ENCODE results near the gene C5. TPM values are rescaled to one million over a fixed set of nuclear protein-coding genes. Genes with fewer than 3 reads are reported as not detected.

Gene C5
- total and polyA plus RNA-seq, 2 experiments from 2014 or later: 0.31 TPM; not detected in 1

- no peak for TF ChIP-seq EZH2phosphoT487 (IDR thresholded peaks at IDR 0.05; ENCODE audit: unreplicated experiment)
- no peak for TF ChIP-seq NANOG (IDR thresholded peaks at IDR 0.05; ENCODE audit: borderline replicate concordance)
- TF ChIP-seq EZH2 (IDR thresholded peaks at IDR 0.05; ENCODE audit: low read depth, unreplicated experiment): no peak
- TF ChIP-seq ETS1 (IDR thresholded peaks at IDR 0.05): no peak
- no peak for TF ChIP-seq CTCF (conservative IDR thresholded peaks at IDR 0.05; ENCODE audit: low read depth in 2 of 2)
- no peak for TF ChIP-seq STAT1 (IDR thresholded peaks at IDR 0.05; ENCODE audit: unreplicated experiment)
- TF ChIP-seq ZNF331 (CRISPR knock-in tag; IDR thresholded peaks at IDR 0.05; ENCODE audit: low read depth): no peak
- TF ChIP-seq ZNF114 (CRISPR knock-in tag; IDR thresholded peaks at IDR 0.05): no peak
- no peak for TF ChIP-seq REST (IDR thresholded peaks at IDR 0.05; ENCODE audit: unreplicated experiment)
- no peak for TF ChIP-seq CREB1 (CRISPR knock-in tag; IDR thresholded peaks at IDR 0.05; ENCODE audit: low read depth)
Measured at GRCh38 chr9:121021301-121021700, 28.8 kb downstream of the C5 start (continued).

DNA sequence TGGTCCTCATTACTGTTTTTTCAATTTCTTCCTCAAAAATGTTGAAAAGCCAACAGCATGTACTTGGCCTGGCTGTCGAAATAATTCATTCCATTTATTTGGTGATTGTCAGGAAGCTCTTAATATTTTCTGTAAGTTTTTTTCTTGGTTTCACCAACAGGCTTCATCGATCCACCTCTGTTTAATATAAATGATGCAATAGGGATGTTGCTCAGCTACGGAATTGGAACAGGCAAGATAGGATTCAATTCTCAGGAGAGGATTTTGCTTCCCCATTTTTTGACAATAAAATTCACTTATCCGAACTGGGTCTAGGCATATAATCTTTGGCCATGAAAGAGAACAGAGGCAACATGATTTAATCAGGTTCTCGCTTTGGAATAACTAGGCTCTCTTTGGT lies 30.8 kb downstream of the C5 start:
- Histone ChIP-seq H3K4me1 (ENCODE audit: insufficient read depth) (peaks cover 8% of the 10 kb centered on the region; the same call in 1 of the 2 replicates), H3K4me3 (no peak overlapping the region), H3K36me3 (ENCODE audit: insufficient read depth) (no peaks in the 10 kb centered on the region), H3F3A (replicated peaks; ENCODE audit: low read depth) (no peaks in the 10 kb centered on the region), H3K79me2 (replicated peaks; ENCODE audit: insufficient read depth) (no peaks in the 10 kb centered on the region), H3K9me2 (ENCODE audit: insufficient read depth) (no peaks in the 10 kb centered on the region), H3K27me3 (ENCODE audit: insufficient read depth) (no peaks in the 10 kb centered on the region), H3K27ac (ENCODE audit: low read depth) (no peak overlapping the region), H2AFZ (no peak overlapping the region), H3K4me2 (no peak overlapping the region), H4K20me1 (replicated peaks; ENCODE audit: insufficient read depth) (no peaks in the 10 kb centered on the region)
- H3K27me3 Mint-ChIP-seq (ENCODE audit: insufficient read depth, low read depth, poor library complexity): no peaks in the 10 kb centered on the region
- H3K4me3 Mint-ChIP-seq: no peak overlapping the region
- H3K9me3 Mint-ChIP-seq: no peaks in the 10 kb centered on the region
- H3K27ac Mint-ChIP-seq: no peak overlapping the region
- H3K4me1 Mint-ChIP-seq: peaks cover 4% of the 10 kb centered on the region; the same call in 2 of the 3 replicates
- no peaks in the 10 kb centered on the region for H3K36me3 Mint-ChIP-seq (ENCODE audit: low read depth)
- DNase-seq (ENCODE audit: low spot score) (no peak), ATAC-seq (no peak)
- TF ChIP-seq EZH2 (IDR thresholded peaks at IDR 0.05; ENCODE audit: low read depth, unreplicated experiment) (no peak), REST (IDR thresholded peaks at IDR 0.05; ENCODE audit: unreplicated experiment) (no peak), JUNB (IDR thresholded peaks at IDR 0.05; ENCODE audit: unreplicated experiment) (no peak), STAT1 (IDR thresholded peaks at IDR 0.05; ENCODE audit: unreplicated experiment) (no peak), CREB1 (CRISPR knock-in tag; IDR thresholded peaks at IDR 0.05; ENCODE audit: low read depth) (no peak)

All from GM23338 (cell line).